Effector memory CD4-positive, alpha-beta T cell (primary cell): ENCODE results near the gene CHRM3.

ENCODE experiments used
- DNase-seq, 3 donors: peaks; one replicate each; pipeline ENCODE4 v3.0.0-alpha.2; 2020
- H3K27ac ChIP-seq: 2 replicates; pipeline ENCODE4 v1.7.0; 2013; ENCODE audit warnings: mild to moderate bottlenecking, low read length, moderate library complexity; ENCODE audit not compliant: insufficient read depth, poor library complexity, severe bottlenecking
- H3K27me3 ChIP-seq: replicated peaks from 2 replicates; pipeline ENCODE4 v1.7.0; 2013; ENCODE audit warnings: mild to moderate bottlenecking, low read length; ENCODE audit not compliant: insufficient read depth, control insufficient read depth, poor library complexity, severe bottlenecking
- H3K36me3 ChIP-seq: 2 replicates; pipeline ENCODE4 v1.7.0; 2013; ENCODE audit warnings: mild to moderate bottlenecking, low read length, moderate library complexity; ENCODE audit not compliant: control insufficient read depth, insufficient read depth
- H3K4me1 ChIP-seq: 2 replicates; pipeline ENCODE4 v1.7.0; 2013; ENCODE audit warnings: low read length, mild to moderate bottlenecking; ENCODE audit not compliant: control insufficient read depth, insufficient read depth, poor library complexity, severe bottlenecking
- H3K4me3 ChIP-seq: 2 replicates; pipeline ENCODE4 v1.7.0; 2013; ENCODE audit warnings: low read length, low read depth, mild to moderate bottlenecking; ENCODE audit not compliant: insufficient read depth, poor library complexity, severe bottlenecking
- H3K9me3 ChIP-seq: 2 replicates; pipeline ENCODE4 v1.7.0; 2013; ENCODE audit warnings: mild to moderate bottlenecking, low read length, moderate library complexity; ENCODE audit not compliant: control insufficient read depth
- total RNA-seq, 3 donors: gene quantifications; one replicate each; lab custom pipeline; 2026; lab: John Stamatoyannopoulos, UW

The CHRM3 gene
- total RNA-seq: 0 to 0.52 (median 0.17) reads per million in 3 donors

DNA sequence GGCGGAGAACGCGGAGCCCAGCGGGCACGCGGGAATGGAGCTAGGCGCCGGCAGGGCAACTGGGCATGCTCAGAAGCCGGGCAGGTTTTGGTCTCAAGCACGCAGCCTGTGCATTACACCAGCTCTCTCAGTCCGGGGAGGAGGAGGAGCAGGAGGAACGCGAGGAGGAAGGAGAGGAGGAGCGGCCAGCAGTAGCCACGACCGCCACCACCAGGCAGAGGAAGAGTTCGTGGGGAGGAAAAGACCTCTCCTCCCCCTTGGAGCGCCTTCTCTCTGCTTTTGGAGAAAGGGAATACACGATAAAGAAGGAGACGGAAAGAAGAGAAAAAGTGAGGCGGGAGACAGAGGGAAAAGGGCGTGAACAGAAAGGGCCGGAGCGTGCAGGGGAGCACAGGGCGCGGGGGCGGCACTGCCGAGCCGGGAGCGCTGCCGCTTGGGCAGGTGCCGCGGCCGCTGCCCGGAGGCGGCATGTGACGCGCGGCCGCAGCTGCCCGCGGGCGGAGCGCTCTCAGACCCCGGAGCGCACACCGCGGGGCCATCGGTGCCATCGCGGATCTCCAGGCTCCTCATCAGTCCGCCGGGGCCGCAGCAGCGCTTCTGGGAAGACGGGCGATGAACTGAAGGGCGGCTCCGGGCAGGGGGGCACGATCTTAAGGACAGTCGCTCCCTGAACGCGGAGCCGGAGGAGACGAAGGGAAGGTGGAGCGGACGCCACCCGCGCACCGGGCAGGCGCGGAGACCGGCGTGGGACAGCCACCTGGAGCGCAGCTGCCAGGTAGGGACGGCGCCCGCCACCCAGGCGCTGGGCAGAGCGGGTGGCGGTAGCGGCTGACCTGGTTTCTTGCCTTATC is at the start of gene CHRM3:
CHRM3 (plus strand) TSS at position 116 of the 851 bp plus-strand sequence. CDS start 520,884 bp downstream, outside the sequence.
- no peak for DNase-seq
- no peaks in the 10 kb centered on the region for H3K9me3 ChIP-seq
- no peaks in the 10 kb centered on the region for H3K36me3 ChIP-seq
- H3K4me1 ChIP-seq: peaks cover 9% of the 10 kb centered on the region
- peaks cover 36% of the 10 kb centered on the region for H3K27me3 ChIP-seq
- H3K4me3 ChIP-seq: peak within 1 kb of the TSS; percentile 40
- H3K27ac ChIP-seq: no peak within 1 kb of the TSS

DNA sequence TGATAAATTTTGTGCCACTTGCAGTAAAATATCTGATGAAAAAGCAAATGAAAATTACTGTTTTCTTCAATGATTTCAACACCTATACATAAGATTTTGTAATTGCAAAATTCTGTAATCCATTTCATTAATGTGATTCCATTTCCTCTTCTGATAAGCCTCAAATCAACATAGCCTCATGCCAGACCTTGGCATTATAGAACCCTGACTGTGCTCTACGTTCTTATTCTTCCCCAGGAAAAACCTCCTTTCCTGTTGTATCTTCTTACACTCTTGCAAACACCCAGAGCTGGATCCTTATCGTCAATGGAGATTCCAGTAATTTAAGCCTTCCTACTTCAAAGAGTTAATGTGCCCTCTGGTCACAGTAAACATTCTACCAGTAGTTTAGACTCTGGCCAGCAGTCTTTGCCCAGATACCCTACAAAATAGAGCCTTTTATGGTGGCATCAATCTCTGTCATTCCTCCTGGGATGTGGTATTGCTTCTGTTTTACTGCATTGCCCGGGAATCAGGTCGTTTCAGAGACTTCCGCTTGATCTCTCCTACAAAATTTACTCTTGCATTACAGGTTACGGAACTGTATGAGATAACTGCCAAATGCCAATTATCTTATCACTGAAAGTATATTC is 48.5 kb upstream of the CHRM3 start:
- H3K4me1 ChIP-seq: no peaks in the 10 kb centered on the region
- H3K9me3 ChIP-seq: no peaks in the 10 kb centered on the region
- H3K4me3 ChIP-seq: no peak overlapping the region
- peaks cover 2% of the 10 kb centered on the region for H3K27me3 ChIP-seq
- no peak overlapping the region for H3K27ac ChIP-seq
- DNase-seq: no peak
- no peaks in the 10 kb centered on the region for H3K36me3 ChIP-seq

DNA sequence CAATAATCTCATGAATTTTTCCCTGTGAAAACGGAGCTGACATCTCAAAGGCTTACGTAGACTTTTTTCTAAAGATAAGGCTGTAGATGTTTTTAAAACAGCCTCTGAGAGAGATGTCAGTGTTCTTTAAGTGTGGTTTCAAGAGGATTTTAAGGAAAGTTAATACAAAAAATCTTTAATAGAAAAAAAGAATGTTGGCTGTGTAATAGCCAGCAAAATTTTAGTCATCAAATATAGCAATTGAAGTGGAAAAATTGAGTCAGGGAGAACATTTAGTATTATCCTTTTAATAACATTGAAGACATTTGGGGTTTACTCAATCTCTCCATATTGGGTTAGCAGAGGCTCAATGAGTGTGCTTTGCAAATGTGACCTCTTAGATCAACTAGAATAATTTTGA is 38.6 kb upstream of the CHRM3 start:
- Histone ChIP-seq H3K27ac (no peak overlapping the region), H3K4me3 (no peak overlapping the region), H3K4me1 (no peaks in the 10 kb centered on the region), H3K27me3 (no peaks in the 10 kb centered on the region), H3K36me3 (no peaks in the 10 kb centered on the region), H3K9me3 (no peaks in the 10 kb centered on the region)
- DNase-seq: no peak

DNA sequence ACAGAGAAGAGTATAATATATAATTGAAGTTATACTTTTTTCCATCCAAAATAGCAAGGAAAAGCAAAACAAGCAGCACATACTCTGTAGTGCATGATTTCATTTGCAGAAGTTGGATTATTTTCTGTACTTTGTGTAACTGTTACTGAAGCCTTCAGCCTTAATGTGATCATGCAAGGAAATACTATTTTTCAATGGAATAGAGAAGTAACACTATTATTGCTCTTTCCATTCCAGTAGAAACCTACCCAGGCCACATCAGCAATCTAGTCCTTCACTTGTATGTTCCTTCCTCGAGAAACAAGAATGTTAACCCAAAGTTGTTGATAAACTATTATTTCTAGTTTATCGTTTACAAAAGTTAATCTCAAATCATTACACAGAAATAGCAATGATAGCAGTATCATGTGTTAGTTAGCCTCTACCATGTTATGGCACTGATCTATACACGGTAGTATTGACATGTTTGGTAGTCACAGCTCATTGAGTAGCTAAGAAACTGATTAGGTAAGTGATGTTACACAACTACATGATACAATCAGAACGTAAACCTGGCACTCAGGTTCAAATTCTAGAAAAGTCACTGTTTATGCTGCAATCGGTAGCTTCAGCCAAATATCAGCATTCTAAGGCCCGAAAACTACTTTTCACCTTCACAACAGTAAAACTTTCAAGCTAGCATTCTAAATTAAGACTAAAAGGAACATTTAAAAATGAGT is 37.6 kb upstream of the CHRM3 start:
- no peaks in the 10 kb centered on the region for H3K9me3 ChIP-seq
- H3K27ac ChIP-seq: no peak overlapping the region
- no peak overlapping the region for H3K4me3 ChIP-seq
- no peaks in the 10 kb centered on the region for H3K4me1 ChIP-seq
- no peaks in the 10 kb centered on the region for H3K36me3 ChIP-seq
- no peaks in the 10 kb centered on the region for H3K27me3 ChIP-seq
- no peak for DNase-seq

DNA sequence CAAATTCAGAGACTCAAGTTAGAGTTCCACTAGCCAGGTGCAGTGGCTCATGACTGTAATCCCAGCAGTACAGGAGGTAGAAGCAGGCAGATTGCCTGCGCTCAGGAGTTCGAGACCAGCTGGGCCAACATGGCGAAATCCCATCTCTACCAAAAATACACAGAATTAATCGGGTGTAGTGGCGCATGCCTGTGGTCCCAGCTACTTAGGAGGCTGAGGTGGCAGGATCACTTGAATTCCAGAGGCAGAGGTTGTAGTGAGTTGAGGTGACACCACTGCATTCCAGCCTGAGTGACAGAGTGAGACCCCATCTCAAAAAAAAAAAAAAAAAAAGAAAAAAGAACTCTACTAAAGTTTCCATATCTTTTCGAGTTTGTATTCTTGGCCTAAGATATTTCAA is 36.7 kb upstream of the CHRM3 start:
- no peaks in the 10 kb centered on the region for H3K27me3 ChIP-seq

DNA sequence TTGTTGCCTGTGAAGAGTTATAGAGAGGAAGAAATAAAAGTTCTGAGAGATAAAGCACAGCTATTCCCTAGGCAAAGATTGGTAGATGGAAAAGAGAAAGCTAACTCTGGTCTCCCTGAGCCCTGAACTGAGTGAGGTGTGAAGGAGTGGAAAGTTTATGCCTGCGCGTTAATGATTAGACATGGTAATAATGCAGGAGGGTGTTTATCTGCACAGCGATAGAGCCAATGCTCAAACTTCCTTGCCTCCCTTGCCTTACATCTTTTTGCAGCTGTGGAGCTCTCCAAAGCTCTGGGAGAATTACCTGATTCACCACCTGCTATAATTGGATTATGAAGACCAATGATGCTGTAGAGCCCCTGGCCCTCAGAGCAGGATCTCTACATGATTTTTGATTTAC is 32.8 kb upstream of the CHRM3 start:
- Histone ChIP-seq H3K4me1 (no peaks in the 10 kb centered on the region), H3K36me3 (no peaks in the 10 kb centered on the region), H3K4me3 (no peak overlapping the region), H3K27me3 (no peaks in the 10 kb centered on the region), H3K27ac (no peak overlapping the region), H3K9me3 (no peaks in the 10 kb centered on the region)
- no peak for DNase-seq

More for the DNA sequence above, 36.7 kb upstream of the CHRM3 start:
- no peaks in the 10 kb centered on the region for H3K9me3 ChIP-seq
- no peaks in the 10 kb centered on the region for H3K36me3 ChIP-seq
- no peak overlapping the region for H3K27ac ChIP-seq
- no peaks in the 10 kb centered on the region for H3K4me1 ChIP-seq
- DNase-seq: no peak
- no peak overlapping the region for H3K4me3 ChIP-seq

DNA sequence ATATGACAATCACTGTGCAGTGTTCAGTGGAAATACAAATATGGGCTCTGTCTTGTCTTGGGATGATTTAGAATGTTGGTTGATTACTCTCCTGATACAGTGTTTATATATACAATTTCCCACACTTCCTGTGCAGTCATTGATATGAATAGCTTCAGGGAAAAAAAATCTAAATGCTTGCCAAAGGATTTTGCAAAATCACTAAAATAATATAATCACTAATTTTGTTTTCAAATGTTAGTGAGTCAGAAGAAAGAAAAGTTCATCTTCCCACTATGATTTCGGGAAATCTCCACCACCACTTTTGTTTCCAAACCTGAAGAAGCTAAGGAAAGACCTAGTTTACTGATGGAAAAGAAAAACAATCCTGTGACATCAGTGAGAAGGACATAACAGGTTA is 32.1 kb upstream of the CHRM3 start:
- no peak overlapping the region for H3K4me3 ChIP-seq
- H3K27me3 ChIP-seq: no peaks in the 10 kb centered on the region
- DNase-seq: no peak
- H3K36me3 ChIP-seq: no peaks in the 10 kb centered on the region
- H3K9me3 ChIP-seq: no peaks in the 10 kb centered on the region
- no peaks in the 10 kb centered on the region for H3K4me1 ChIP-seq
- H3K27ac ChIP-seq: no peak overlapping the region

DNA sequence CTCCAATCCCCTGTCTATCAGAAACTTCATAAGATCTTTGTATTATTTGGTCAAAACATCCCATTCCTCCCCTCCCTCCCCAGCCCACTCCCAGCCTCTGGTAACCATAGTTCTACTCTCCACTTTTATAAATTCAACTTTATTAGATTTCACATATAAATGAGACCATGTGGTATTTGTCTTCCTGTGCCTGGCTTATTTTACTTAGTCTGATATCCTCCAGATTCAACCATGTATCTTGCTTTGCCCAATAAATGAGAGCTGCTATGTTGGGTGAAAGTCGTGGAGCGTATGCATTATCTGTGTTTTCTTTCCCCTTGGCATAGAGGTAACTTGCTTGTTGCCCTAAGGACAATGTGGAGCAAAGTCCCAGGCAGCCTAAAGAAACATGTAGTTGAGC is 28.5 kb upstream of the CHRM3 start:
- H3K27me3 ChIP-seq: no peaks in the 10 kb centered on the region
- H3K4me1 ChIP-seq: no peaks in the 10 kb centered on the region
- H3K36me3 ChIP-seq: no peaks in the 10 kb centered on the region
- DNase-seq: no peak
- H3K27ac ChIP-seq: no peak overlapping the region
- no peaks in the 10 kb centered on the region for H3K9me3 ChIP-seq
- H3K4me3 ChIP-seq: no peak overlapping the region

DNA sequence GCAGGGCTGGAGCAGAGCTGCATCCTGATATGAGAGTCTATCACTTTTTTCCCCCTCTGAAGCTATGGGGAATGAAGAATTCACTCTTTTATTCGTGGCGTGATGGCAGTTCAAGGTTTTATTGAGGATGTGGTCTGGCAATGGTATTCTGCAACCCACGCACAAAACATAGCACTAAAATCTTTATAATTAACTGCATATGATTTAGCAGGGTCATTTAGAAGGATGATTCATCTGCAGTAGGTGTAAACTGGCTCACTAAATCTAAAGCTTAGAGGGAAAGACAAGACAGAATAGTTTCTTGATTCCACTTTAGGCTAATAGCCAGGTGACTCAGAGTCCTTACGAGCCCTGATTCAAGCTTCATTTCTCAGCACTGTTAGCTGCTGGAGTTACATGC is 25.0 kb upstream of the CHRM3 start:
- DNase-seq: no peak
- H3K27ac ChIP-seq: no peak overlapping the region
- H3K4me3 ChIP-seq: no peak overlapping the region
- H3K27me3 ChIP-seq: no peaks in the 10 kb centered on the region
- no peaks in the 10 kb centered on the region for H3K9me3 ChIP-seq
- H3K36me3 ChIP-seq: no peaks in the 10 kb centered on the region
- no peaks in the 10 kb centered on the region for H3K4me1 ChIP-seq

DNA sequence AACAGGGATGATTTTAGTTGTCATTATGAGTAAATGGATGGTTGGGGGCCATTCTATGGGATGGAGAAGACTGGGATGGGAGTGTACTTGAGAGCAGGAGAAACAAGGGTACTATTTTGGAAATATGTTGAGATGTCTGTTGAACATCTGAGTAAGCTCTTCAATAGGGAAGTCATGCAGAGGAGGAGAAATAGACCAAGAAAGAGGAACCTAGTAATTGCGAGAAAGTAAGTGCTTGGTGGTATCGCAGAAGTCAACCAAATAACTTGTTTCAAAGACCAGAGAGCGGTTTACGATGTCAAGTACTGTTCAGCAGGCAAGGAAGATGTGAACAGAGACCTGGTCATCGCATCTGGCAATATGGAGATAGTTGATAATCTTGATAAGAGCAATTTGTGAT is 22.4 kb upstream of the CHRM3 start:
- H3K4me3 ChIP-seq: no peak overlapping the region

More for the DNA sequence above, 22.4 kb upstream of the CHRM3 start:
- no peaks in the 10 kb centered on the region for H3K9me3 ChIP-seq
- H3K36me3 ChIP-seq: no peaks in the 10 kb centered on the region
- H3K4me1 ChIP-seq: no peaks in the 10 kb centered on the region
- DNase-seq: no peak
- H3K27me3 ChIP-seq: no peaks in the 10 kb centered on the region
- H3K27ac ChIP-seq: no peak overlapping the region
